Measurements from ENCODE around the gene EBPL. TPM values are rescaled to one million over a fixed set of nuclear protein-coding genes. Genes with fewer than 3 reads are reported as not detected.
A peak's percentile ranks its signal among the peaks of the same experiment; 100 is the strongest.

The EBPL gene
- total RNA-seq, 3 donors from 2014 or later (not counting 1 experiment from before 2014, with no cell fraction given): 7.1 to 11.3 (median 10.7) TPM

GRCh38 chr13:49690133-49690994 is 922 bp downstream of the EBPL start:
- DNase-seq: peak in 1 of 2 donors; percentile 23
- no peak overlapping the region for H3K27ac ChIP-seq (ENCODE audit: low read length)
- peak overlapping the region; percentile 89 for H3K4me3 Mint-ChIP-seq
- H3K36me3 ChIP-seq (ENCODE audit: control insufficient read depth, insufficient read depth, low read length): no peaks in the 10 kb centered on the region
- peaks cover 12 to 19% of the 10 kb centered on the region in 2 donors for H3K4me1 Mint-ChIP-seq
- H3K4me1 ChIP-seq (ENCODE audit: control insufficient read depth, insufficient read depth, low read length): peaks cover 12% of the 10 kb centered on the region
- WGBS (ENCODE audit: insufficient coverage): 11% methylated on average over 13 of the region's 17 CpGs
- H3K27ac Mint-ChIP-seq: peak overlapping the region; percentile 21 to 68
- no peaks in the 10 kb centered on the region for H3K27me3 Mint-ChIP-seq (ENCODE audit: low read depth in 2 of 2)
- ATAC-seq: peak in 1 of 3 donors; percentile 2
- H3K9me3 Mint-ChIP-seq: no peaks in the 10 kb centered on the region
- no peaks in the 10 kb centered on the region for H3K36me3 Mint-ChIP-seq
- no peak for TF ChIP-seq CTCF (IDR thresholded peaks at IDR 0.05)
- intact Hi-C loops (cut with micrococcal nuclease): no loop called here
- peak overlapping the region; percentile 79 for H3K4me3 ChIP-seq (ENCODE audit: low read length)
- H3K9me3 ChIP-seq (ENCODE audit: control insufficient read depth, insufficient read depth, low read length): no peaks in the 10 kb centered on the region
- H3K27me3 ChIP-seq (ENCODE audit: control insufficient read depth, insufficient read depth, low read length): no peaks in the 10 kb centered on the region

GRCh38 chr13:49683489-49683888 is 7.8 kb downstream of the EBPL start:
- no peak for DNase-seq
- H3K9me3 Mint-ChIP-seq: no peaks in the 10 kb centered on the region
- Histone ChIP-seq H3K27me3 (ENCODE audit: control insufficient read depth, insufficient read depth, low read length) (no peaks in the 10 kb centered on the region), H3K9me3 (ENCODE audit: control insufficient read depth, insufficient read depth, low read length) (no peaks in the 10 kb centered on the region), H3K36me3 (ENCODE audit: control insufficient read depth, insufficient read depth, low read length) (no peaks in the 10 kb centered on the region), H3K4me3 (ENCODE audit: low read length) (no peak overlapping the region), H3K27ac (ENCODE audit: low read length) (no peak overlapping the region), H3K4me1 (ENCODE audit: control insufficient read depth, insufficient read depth, low read length) (no peaks in the 10 kb centered on the region)
- 93% methylated on average over 5 of the region's 6 CpGs for WGBS (ENCODE audit: insufficient coverage)
- intact Hi-C loops (cut with micrococcal nuclease): no loop called here
- no peak for TF ChIP-seq CTCF (IDR thresholded peaks at IDR 0.05)
- no peak for ATAC-seq
- no peaks in the 10 kb centered on the region for H3K36me3 Mint-ChIP-seq
- no peaks in the 10 kb centered on the region for H3K27me3 Mint-ChIP-seq (ENCODE audit: low read depth in 2 of 2)
- no peak overlapping the region for H3K4me3 Mint-ChIP-seq
- H3K27ac Mint-ChIP-seq: no peak overlapping the region
- H3K4me1 Mint-ChIP-seq: peaks cover 9 to 10% of the 10 kb centered on the region in 2 donors

- no peak for ATAC-seq
- no peaks in the 10 kb centered on the region for H3K36me3 Mint-ChIP-seq
- WGBS (ENCODE audit: insufficient coverage): 80% methylated on average over 4 of the region's 4 CpGs
These were observed 9.3 kb downstream of the EBPL start for GRCh38 chr13:49681842-49682435.

More at GRCh38 chr13:49681842-49682435, 9.3 kb downstream of the EBPL start:
- H3K4me3 Mint-ChIP-seq: no peak overlapping the region
- Histone ChIP-seq H3K36me3 (ENCODE audit: control insufficient read depth, insufficient read depth, low read length) (no peaks in the 10 kb centered on the region), H3K4me1 (ENCODE audit: control insufficient read depth, insufficient read depth, low read length) (no peaks in the 10 kb centered on the region), H3K9me3 (ENCODE audit: control insufficient read depth, insufficient read depth, low read length) (no peaks in the 10 kb centered on the region), H3K27me3 (ENCODE audit: control insufficient read depth, insufficient read depth, low read length) (no peaks in the 10 kb centered on the region), H3K27ac (ENCODE audit: low read length) (no peak overlapping the region), H3K4me3 (ENCODE audit: low read length) (no peak overlapping the region)
- no peaks in the 10 kb centered on the region for H3K27me3 Mint-ChIP-seq (ENCODE audit: low read depth in 2 of 2)
- TF ChIP-seq CTCF (IDR thresholded peaks at IDR 0.05): no peak
- H3K4me1 Mint-ChIP-seq: peaks cover 9 to 10% of the 10 kb centered on the region in 2 donors
- intact Hi-C loops (cut with micrococcal nuclease): no loop called here
- DNase-seq: no peak
- no peak overlapping the region for H3K27ac Mint-ChIP-seq
- no peaks in the 10 kb centered on the region for H3K9me3 Mint-ChIP-seq

Measured in natural killer cell (primary cell).